HepG2 (cell line): ENCODE data around the gene SLC38A1. TPM values are rescaled to one million over a fixed set of nuclear protein-coding genes. Genes with fewer than 3 reads are reported as not detected.

Experiments used
- ATAC-seq: fragments of 200-7000 bp; cut with Tn5 transposase; 3 replicates; pipeline ENCODE4 v1.9.1; 2020; ENCODE audit warnings: mild to moderate bottlenecking, moderate library complexity
- BruUV-seq: library from RNA; stranded (reverse); fragments of 400-500 nt; replicated peaks from 2 replicates; lab custom pipeline; 2021; lab: Mats Ljungman, UMichigan
- CTCF ChIA-PET: fragments of 300-600 bp; formaldehyde crosslinking; extraction: SDS; loops from one replicate; lab custom pipeline; 2021; ENCODE audit warnings: low total read pairs, inconsistent platforms, low intra/inter-chr PET ratio; lab: Yijun Ruan, JAX
- POLR2A ChIA-PET: fragments of 350-600 bp; sonication (Branson Sonifier 250); formaldehyde crosslinking; loops from one replicate; lab custom pipeline; 2020; ENCODE audit warnings: antibody characterized with exemption, inconsistent platforms; lab: Yijun Ruan, JAX
- DNase-seq: peaks from one replicate; pipeline ENCODE4 v3.0.0-alpha.2; 2015; ENCODE audit warnings: low spot score
- FAIRE-seq: peaks from 3 replicates; lab custom pipeline; 2011; peaks lifted over from hg19 to GRCh38; lab: Jason Lieb, UNC
- H2AFZ ChIP-seq: one replicate; pipeline ENCODE4 v1.6.1; 2011; ENCODE audit warnings: low read length, inconsistent platforms
- H3K27ac ChIP-seq: fragments of 300-600 bp; 3 replicates; pipeline ENCODE4 v1.8.0; 2011; ENCODE audit warnings: mixed run types, mild to moderate bottlenecking, mixed read lengths, low read length, inconsistent platforms; ENCODE audit not compliant: insufficient read depth; ENCODE audit errors: extremely low read length
- H3K27me3 ChIP-seq, 2 experiments: fragments of 200-600 bp in 1 of 2; 2 replicates in 1 of 2; 3 replicates in 1 of 2; pipeline versions ENCODE4 v1.6.0 to v1.8.0; 2011; ENCODE audit warnings: low read length in 2 of 2, mild to moderate bottlenecking in 2 of 2, moderate library complexity in 2 of 2, inconsistent platforms in 1 of 2; ENCODE audit not compliant: insufficient read depth in 2 of 2, control insufficient read depth in 1 of 2
- H3K36me3 ChIP-seq, 2 experiments: fragments of 200-600 bp in 1 of 2; replicated peaks in 1 of 2; 2 replicates in 1 of 2; 3 replicates in 1 of 2; pipeline versions ENCODE4 v1.5.1 to v1.8.0; 2011; ENCODE audit warnings: low read length in 2 of 2, inconsistent platforms in 1 of 2; ENCODE audit not compliant: insufficient read depth in 2 of 2, control insufficient read depth in 1 of 2
- H3K4me1 ChIP-seq: 2 replicates; pipeline ENCODE4 v1.5.1; 2012; ENCODE audit warnings: low read length, inconsistent platforms; ENCODE audit not compliant: insufficient read depth
- H3K4me2 ChIP-seq: 2 replicates; pipeline ENCODE4 v1.6.0; 2011; ENCODE audit warnings: low read depth, low read length, inconsistent platforms
- H3K4me3 ChIP-seq, 3 experiments: fragments of 200-600 bp in 1 of 3; sonication (generic), shearing (Covaris generic) in 1 of 3; replicated peaks in 1 of 3; 2 replicates each; pipeline ENCODE4 v1.5.1; 2011 to 2016; ENCODE audit warnings: low read length in 3 of 3, inconsistent platforms in 2 of 3, low read depth in 2 of 3, mild to moderate bottlenecking in 2 of 3, control low read depth in 1 of 3, mixed read lengths in 1 of 3; ENCODE audit not compliant: insufficient read depth in 1 of 3
- H3K79me2 ChIP-seq: one replicate; pipeline ENCODE4 v1.6.1; 2011; ENCODE audit warnings: low read length, inconsistent platforms; ENCODE audit not compliant: insufficient read depth
- H3K9ac ChIP-seq: 2 replicates; pipeline ENCODE4 v1.6.0; 2011; ENCODE audit warnings: mild to moderate bottlenecking, low read depth, low read length, inconsistent platforms; ENCODE audit not compliant: insufficient read depth
- H3K9me3 ChIP-seq: 2 replicates; pipeline ENCODE4 v1.5.1; 2012; ENCODE audit warnings: mild to moderate bottlenecking, low read length
- H4K20me1 ChIP-seq: 2 replicates; pipeline ENCODE4 v1.6.0; 2011; ENCODE audit warnings: inconsistent platforms, mild to moderate bottlenecking, low read length, moderate library complexity; ENCODE audit not compliant: insufficient read depth
- BCL6 ChIP-seq: IDR thresholded peaks from 2 replicates; pipeline ENCODE4 v1.6.1; 2016; ENCODE audit warnings: missing genetic modification reagents, missing compliant biosample characterization
- FLYWCH1 ChIP-seq: sonication (generic); formaldehyde crosslinking; IDR thresholded peaks from 2 replicates; pipeline ENCODE4 v1.8.1; 2023; ENCODE audit warnings: mild to moderate bottlenecking, missing genetic modification reagents
- RNF2 ChIP-seq: fragments of 450-650 bp; conservative IDR thresholded peaks from 2 replicates; pipeline ENCODE4 v1.6.1; 2016; ENCODE audit warnings: low read depth
- TCF12 ChIP-seq, 2 experiments: fragments of 450-650 bp in 1 of 2; sonication (generic) in 1 of 2; formaldehyde crosslinking in 1 of 2; IDR thresholded peaks; 2 replicates each; pipeline versions ENCODE4 v1.6.1 to v1.8.0; 2017 to 2022; ENCODE audit warnings: antibody characterized with exemption in 1 of 2, mild to moderate bottlenecking in 1 of 2, missing genetic modification reagents in 1 of 2, moderate library complexity in 1 of 2
- ZNF235 ChIP-seq: sonication (generic); formaldehyde crosslinking; IDR thresholded peaks from 2 replicates; pipeline ENCODE4 v1.8.1; 2023; ENCODE audit warnings: mild to moderate bottlenecking, missing genetic modification reagents, borderline replicate concordance
- ZNF691 ChIP-seq: sonication (generic); formaldehyde crosslinking; IDR thresholded peaks from 2 replicates; pipeline ENCODE4 v1.4.0; 2020; ENCODE audit warnings: missing genetic modification reagents, low read depth, mild to moderate bottlenecking, borderline replicate concordance
- ZNF800 ChIP-seq: sonication (generic); formaldehyde crosslinking; IDR thresholded peaks from 2 replicates; pipeline ENCODE4 v1.4.0; 2020; ENCODE audit warnings: missing genetic modification reagents
- WGBS: methylation state at CpG from one replicate; pipeline ENCODE4 v1.1.6; 2017; ENCODE audit warnings: low lambda C conversion rate; 5-methylcytosine and 5-hydroxymethylcytosine counted together
- in situ Hi-C: cut with HindIII; loops from 2 replicates; pipeline ENCODE4 v1.10.0; 2017; ENCODE audit warnings: low pct_unique_long_range_greater_than_20kb; ENCODE audit not compliant: extremely low pct_ligation_motif_present
- intact Hi-C: fragments of 100-400 bp; cut with micrococcal nuclease; formaldehyde crosslinking; loops from one replicate; pipeline ENCODE4 v1.10.0; 2022; ENCODE audit not compliant: unreplicated experiment
- polyA plus RNA-seq, 8 experiments: library from polyadenylated mRNA; depleted of rRNA in 3 of 8; stranded (reverse) in 7 of 8; unstranded in 1 of 8; fragments of >200 nt; fragmentation: Illumina TruSeq in 4 of 8; extraction: Trizol in 4 of 8; gene quantifications; 2 replicates each; pipeline versions ENCODE4 v1.2.1 to v1.2.3, GENCODE V29; 2011 to 2016; ENCODE audit warnings: low read depth in 4 of 8, missing spikeins in 1 of 8, mixed read lengths in 1 of 8; ENCODE audit not compliant: insufficient read depth in 1 of 8
- total RNA-seq, 5 experiments: library from RNA; depleted of rRNA; stranded (reverse); fragments of >200 nt; fragmentation: Illumina TruSeq; extraction: Trizol; gene quantifications; 2 replicates each; pipeline ENCODE4 v1.2.3, GENCODE V29; 2016; ENCODE audit warnings: low read depth in 1 of 5

Gene SLC38A1
- total and polyA plus RNA-seq, 2 of the 13 experiments (the other 11 are each of a cell fraction or from before 2014, with no cell fraction given) = 47.0 to 50.6 TPM

- Histone ChIP-seq H4K20me1 (no peaks in the 10 kb centered on the region), H3K79me2 (no peaks in the 10 kb centered on the region), H3K9ac (no peak overlapping the region), H3K9me3 (no peaks in the 10 kb centered on the region), H3K4me1 (no peaks in the 10 kb centered on the region), H2AFZ (no peak overlapping the region), H3K4me2 (no peak overlapping the region), H3K27ac (no peak overlapping the region), H3K36me3 (no peaks in the 10 kb centered on the region), H3K27me3 (no peaks in the 10 kb centered on the region; a peak in 1 of 5 replicates), H3K4me3 (no peak overlapping the region)
- FAIRE-seq (no peak), ATAC-seq (no peak), DNase-seq (no peak)
- 19% methylated on average over 3 of the region's 3 CpGs for WGBS
- ChIA-PET CTCF (no interaction called here), POLR2A (no interaction called here)
- TF ChIP-seq TCF12 (IDR thresholded peaks at IDR 0.05) = no peak
- no peak for TF ChIP-seq TCF12 (CRISPR knock-in tag; IDR thresholded peaks at IDR 0.05)
- no peak for TF ChIP-seq FLYWCH1 (CRISPR knock-in tag)
- TF ChIP-seq ZNF800 (CRISPR knock-in tag) = no peak
- no peak for TF ChIP-seq BCL6 (CRISPR knock-in tag)
- no peak for TF ChIP-seq ZNF235
- no peak for TF ChIP-seq RNF2
- TF ChIP-seq ZNF691 = no peak
- no TSS peak for BruUV-seq
- intact Hi-C loops (no loop called here), in situ Hi-C loops (no loop called here)
These were observed 7.9 kb upstream of the SLC38A1 start for GRCh38 chr12:46276756-46277155.
